ENCODE data around the gene NCOA1. TPM values are rescaled to one million over a fixed set of nuclear protein-coding genes. Genes with fewer than 3 reads are reported as not detected.
"Not testable (repeated sequence)": the region's sequence is repeated elsewhere in the genome, so short reads cannot be mapped to it uniquely, and the experiment has no call there.

NCOA1 gene
- total RNA-seq, 1 donor from 2014 or later, result 69.9 TPM

- DNase-seq (ENCODE audit: low spot score), result no peak
These were observed 141.1 kb downstream of the NCOA1 start for GRCh38 chr2:24632172-24632571.

- DNase-seq (ENCODE audit: low spot score), result no peak
These were observed 144.1 kb downstream of the NCOA1 start for GRCh38 chr2:24635181-24635580.

GRCh38 chr2:24638568-24638967, 147.5 kb downstream of the NCOA1 start:
- DNase-seq (ENCODE audit: low spot score), result no peak

- DNase-seq (ENCODE audit: low spot score), result no peak
These were observed 151.3 kb downstream of the NCOA1 start for GRCh38 chr2:24642351-24642750.

- DNase-seq (ENCODE audit: low spot score), result no peak
These were observed 152.0 kb downstream of the NCOA1 start for GRCh38 chr2:24643051-24643450.

- DNase-seq (ENCODE audit: low spot score), result no peak
These were observed 153.0 kb downstream of the NCOA1 start for GRCh38 chr2:24644032-24644431.

- DNase-seq (ENCODE audit: low spot score), result no peak
These were observed 160.1 kb downstream of the NCOA1 start for GRCh38 chr2:24650997-24651642.

GRCh38 chr2:24651643-24652003, 160.6 kb downstream of the NCOA1 start:
- no peak for DNase-seq (ENCODE audit: low spot score)

GRCh38 chr2:24652265-24653182, 161.5 kb downstream of the NCOA1 start:
- no peak for DNase-seq (ENCODE audit: low spot score)

GRCh38 chr2:24657818-24658217, 166.8 kb downstream of the NCOA1 start:
- DNase-seq (ENCODE audit: low spot score), result no peak

- DNase-seq (ENCODE audit: low spot score), result no peak
These were observed 167.6 kb downstream of the NCOA1 start for GRCh38 chr2:24658531-24659202.

GRCh38 chr2:24659862-24660261, 168.8 kb downstream of the NCOA1 start:
- no peak for DNase-seq (ENCODE audit: low spot score)

GRCh38 chr2:24667542-24667941, 176.5 kb downstream of the NCOA1 start:
- DNase-seq (ENCODE audit: low spot score), result no peak

- no peak for DNase-seq (ENCODE audit: low spot score)
These were observed 180.2 kb downstream of the NCOA1 start for GRCh38 chr2:24671230-24671629.

GRCh38 chr2:24672589-24672988, 181.5 kb downstream of the NCOA1 start:
- no peak for DNase-seq (ENCODE audit: low spot score)

- DNase-seq (ENCODE audit: low spot score), result no peak
These were observed 184.3 kb downstream of the NCOA1 start for GRCh38 chr2:24675338-24675737.

- DNase-seq (ENCODE audit: low spot score), result no peak
These were observed 185.4 kb downstream of the NCOA1 start for GRCh38 chr2:24676493-24676892.

GRCh38 chr2:24678066-24678465, 187.0 kb downstream of the NCOA1 start:
- not testable (repeated sequence) for DNase-seq (ENCODE audit: low spot score)

GRCh38 chr2:24680196-24680595, 189.1 kb downstream of the NCOA1 start:
- no peak for DNase-seq (ENCODE audit: low spot score)

- no peak for DNase-seq (ENCODE audit: low spot score)
These were observed 191.2 kb downstream of the NCOA1 start for GRCh38 chr2:24682304-24682703.

- DNase-seq (ENCODE audit: low spot score), result no peak
These were observed 192.4 kb downstream of the NCOA1 start for GRCh38 chr2:24683408-24683807.

- no peak for DNase-seq (ENCODE audit: low spot score)
These were observed 199.5 kb downstream of the NCOA1 start for GRCh38 chr2:24690524-24690923.

GRCh38 chr2:24691806-24692205, 200.8 kb downstream of the NCOA1 start:
- DNase-seq (ENCODE audit: low spot score), result no peak
